BJ (cell line): Measurements from ENCODE around the gene SLC38A11. TPM values are rescaled to one million over a fixed set of nuclear protein-coding genes. Genes with fewer than 3 reads are reported as not detected.

Source experiments
- CTCF ChIA-PET: fragments of 350-600 bp; formaldehyde crosslinking; extraction: SDS; loops from one replicate; lab custom pipeline; 2021; ENCODE audit warnings: antibody characterized with exemption, inconsistent platforms; lab: Yijun Ruan, JAX
- POLR2A ChIA-PET: fragments of 300-600 bp; sonication (Branson Sonifier 250); formaldehyde crosslinking; extraction: SDS; loops from one replicate; lab custom pipeline; 2021; ENCODE audit warnings: antibody characterized with exemption; lab: Charles Lee
- DNase-seq: peaks from one replicate; pipeline ENCODE4 v3.0.0-alpha.2; 2011; ENCODE audit warnings: low read depth
- H3K27me3 ChIP-seq: 2 replicates; pipeline ENCODE4 v1.6.0; 2011; ENCODE audit warnings: low read length; ENCODE audit not compliant: control insufficient read depth, insufficient read depth
- H3K36me3 ChIP-seq: 2 replicates; pipeline ENCODE4 v1.5.1; 2011; ENCODE audit warnings: low read length; ENCODE audit not compliant: control insufficient read depth, insufficient read depth
- H3K4me3 ChIP-seq: 2 replicates; pipeline ENCODE4 v1.5.1; 2011; ENCODE audit warnings: low read depth, mild to moderate bottlenecking, control low read depth, low read length
- CTCF ChIP-seq: IDR thresholded peaks from 2 replicates; pipeline ENCODE4 v1.5.1; 2011; ENCODE audit warnings: low read depth, mild to moderate bottlenecking, control low read depth, inconsistent platforms, low read length, moderate library complexity; ENCODE audit not compliant: insufficient read depth
- polyA plus RNA-seq: library from polyadenylated mRNA; depleted of rRNA; stranded (reverse); fragments of >200 nt; gene quantifications from 2 replicates; pipeline ENCODE4 v1.2.3, GENCODE V29; 2011

Gene SLC38A11
- polyA plus RNA-seq, 1 experiment: 59.2 TPM

DNA sequence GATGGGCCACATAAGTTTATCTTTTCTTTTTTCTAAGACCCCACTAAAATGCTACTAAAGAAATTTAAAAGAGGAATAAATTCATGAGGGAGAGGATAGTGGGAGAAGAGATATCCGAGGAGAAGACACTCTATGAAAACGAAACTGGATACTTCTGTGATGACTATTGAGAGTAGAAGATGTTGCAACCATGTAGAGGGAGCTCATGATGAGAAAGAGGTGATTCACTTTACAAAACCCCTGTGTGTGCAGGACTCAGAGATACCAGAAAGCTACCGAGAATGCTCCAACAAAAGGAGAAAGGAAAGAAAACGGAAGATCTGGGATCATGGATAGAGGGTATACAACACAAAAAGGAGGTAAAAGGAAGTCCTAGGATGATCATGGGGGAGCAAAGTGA is 34.9 kb downstream of the SLC38A11 start:
- POLR2A ChIA-PET: interaction anchor here (0.6 to 1.1 kb wide), 4 partner anchors 33 to 129 kb away, joined by 3 to 6 read pairs (median 4); no protein-coding TSS in a partner anchor
- H3K4me3 ChIP-seq: peak overlapping the region; percentile 20
- CTCF ChIA-PET: interaction anchor here (0.9 to 1.7 kb wide), 5 partner anchors 28 to 182 kb away, joined by 3 to 4 read pairs (median 3); no protein-coding TSS in a partner anchor
- no peaks in the 10 kb centered on the region for H3K27me3 ChIP-seq
- DNase-seq: peak; percentile 77
- no peak for TF ChIP-seq CTCF
- H3K36me3 ChIP-seq: 0 out of 2 replicates have a peak, but pooled peaks cover 1% of the 10 kb centered on the region

- TF ChIP-seq CTCF: peak; percentile 53
- POLR2A ChIA-PET: no interaction called here
- no peak for DNase-seq
- CTCF ChIA-PET: interaction anchor here (1.7 kb wide), 1 partner anchor 75 kb away, joined by 9 read pairs; the partner anchor contains the start of gene COBLL1
- Histone ChIP-seq H3K4me3 (no peak overlapping the region), H3K27me3 (no peaks in the 10 kb centered on the region), H3K36me3 (0 out of 2 replicates have a peak, but pooled peaks cover 1% of the 10 kb centered on the region)
These were observed 37.9 kb downstream of the SLC38A11 start for GRCh38 chr2:164917296-164917903.

- DNase-seq: no peak
- POLR2A ChIA-PET: no interaction called here
- no peak for TF ChIP-seq CTCF
- Histone ChIP-seq H3K4me3 (no peak overlapping the region), H3K27me3 (no peaks in the 10 kb centered on the region), H3K36me3 (0 out of 2 replicates have a peak, but pooled peaks cover 1% of the 10 kb centered on the region)
- CTCF ChIA-PET: interaction anchor here (1.2 kb wide), 1 partner anchor 180 kb away, joined by 5 read pairs; no protein-coding TSS in a partner anchor
These were observed 39.8 kb downstream of the SLC38A11 start for GRCh38 chr2:164915566-164915965.

DNA sequence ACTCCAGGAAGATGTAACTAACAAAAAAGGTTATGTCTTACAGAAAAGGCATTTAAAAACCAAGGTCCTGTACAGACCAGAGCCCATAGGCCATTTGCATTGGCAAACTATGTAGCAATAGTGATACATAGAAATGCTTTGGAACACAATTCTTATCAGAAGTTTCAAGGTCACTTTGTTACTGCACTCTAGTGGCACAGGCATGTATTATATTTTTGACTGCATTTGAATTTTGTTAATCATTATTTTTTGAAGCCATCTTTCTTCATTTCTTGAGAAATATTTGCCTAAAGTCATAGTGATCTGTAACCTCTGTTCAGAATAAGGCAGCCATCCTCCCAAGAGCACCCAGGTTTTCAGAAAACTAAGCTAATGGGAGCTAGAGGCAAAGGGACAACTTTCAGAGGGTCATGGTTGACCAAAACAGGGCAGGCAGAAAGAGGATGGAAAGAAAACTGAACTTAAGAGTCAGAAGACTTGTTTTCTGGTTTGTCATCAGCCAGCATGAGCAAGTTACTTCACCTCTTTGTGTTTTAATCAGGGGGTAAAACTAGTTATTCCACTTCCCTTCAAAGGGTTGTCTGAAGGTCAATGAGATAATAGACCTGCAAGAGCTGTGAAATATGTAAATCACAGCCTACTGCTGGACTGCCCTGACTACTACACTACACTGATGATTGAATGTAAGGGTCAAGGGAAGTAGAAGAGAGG is 41.5 kb downstream of the SLC38A11 start:
- Histone ChIP-seq H3K36me3 (no peaks in the 10 kb centered on the region), H3K4me3 (no peak overlapping the region), H3K27me3 (no peaks in the 10 kb centered on the region)
- DNase-seq: no peak
- CTCF ChIA-PET: interaction anchor here (0.6 to 2.2 kb wide), 7 partner anchors 8 to 176 kb away, joined by 3 to 10 read pairs (median 5); partner anchors contain the start of gene COBLL1
- POLR2A ChIA-PET: no interaction called here
- TF ChIP-seq CTCF: peak; percentile 33; the same call in 1 of the 2 replicates

DNA sequence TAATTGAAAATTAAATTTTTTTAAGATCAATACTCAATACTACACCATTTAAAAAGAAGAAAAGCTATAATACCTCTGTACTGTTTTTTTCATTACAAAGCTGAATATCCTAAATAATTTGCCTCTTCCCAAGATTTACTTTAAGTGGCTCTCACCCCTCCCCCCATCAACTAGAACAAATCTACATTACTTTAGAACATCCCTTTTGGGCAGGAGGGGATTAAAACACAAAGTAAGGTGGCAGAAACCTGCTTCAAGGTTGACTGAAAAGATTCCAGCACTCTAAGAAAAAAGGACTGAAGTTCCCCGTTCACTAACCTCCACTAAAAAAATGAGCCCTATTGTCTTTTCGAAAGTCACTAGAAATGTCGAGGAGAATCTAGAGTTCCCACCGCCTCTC is 42.3 kb downstream of the SLC38A11 start:
- H3K36me3 ChIP-seq: no peaks in the 10 kb centered on the region
- no peaks in the 10 kb centered on the region for H3K27me3 ChIP-seq
- POLR2A ChIA-PET: no interaction called here
- DNase-seq: no peak
- CTCF ChIA-PET: interaction anchor here (0.6 to 2.2 kb wide), 7 partner anchors 9 to 175 kb away, joined by 3 to 10 read pairs (median 5); partner anchors contain the start of gene COBLL1
- no peak for TF ChIP-seq CTCF
- no peak overlapping the region for H3K4me3 ChIP-seq
